LNCaP clone FGC (cell line): ENCODE measurements around the gene INPP5F.

ENCODE experiments used
- DNase-seq: peaks from one replicate; pipeline ENCODE4 v3.0.0-alpha.2; 2011; ENCODE audit warnings: low read depth
- H3K4me3 ChIP-seq: 2 replicates; pipeline ENCODE4 v1.5.1; 2011; ENCODE audit warnings: mild to moderate bottlenecking, low read depth, low read length, control low read depth
- TF ChIP-seq, protein P1 (sequence below): IDR thresholded peaks from 2 replicates; pipeline ENCODE4 v1.5.1; 2012; ENCODE audit warnings: mild to moderate bottlenecking; ENCODE audit not compliant: control insufficient read depth, insufficient read depth; ENCODE audit errors: extremely low read depth

Gene INPP5F

DNA sequence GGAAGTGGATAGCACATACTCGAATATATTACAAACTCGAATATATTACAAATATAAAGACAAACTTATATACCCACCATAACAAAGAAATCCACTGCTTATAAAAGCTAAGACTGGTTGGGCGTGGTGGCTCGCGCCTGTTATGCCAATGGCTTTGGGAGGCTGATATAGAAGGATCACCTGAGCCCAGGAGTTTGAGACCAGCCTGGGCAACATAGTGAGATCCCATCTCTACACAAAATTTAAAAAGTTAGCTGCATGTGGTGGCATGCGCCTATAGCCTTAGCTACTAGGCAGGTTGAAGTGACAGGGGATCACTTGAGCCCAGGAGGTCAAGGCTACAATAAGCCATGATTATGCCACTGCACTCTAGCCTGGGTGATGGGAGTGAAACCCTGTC, 126.4 kb downstream of the INPP5F start:
- no peak overlapping the region for H3K4me3 ChIP-seq
- TF ChIP-seq, protein P1, sequence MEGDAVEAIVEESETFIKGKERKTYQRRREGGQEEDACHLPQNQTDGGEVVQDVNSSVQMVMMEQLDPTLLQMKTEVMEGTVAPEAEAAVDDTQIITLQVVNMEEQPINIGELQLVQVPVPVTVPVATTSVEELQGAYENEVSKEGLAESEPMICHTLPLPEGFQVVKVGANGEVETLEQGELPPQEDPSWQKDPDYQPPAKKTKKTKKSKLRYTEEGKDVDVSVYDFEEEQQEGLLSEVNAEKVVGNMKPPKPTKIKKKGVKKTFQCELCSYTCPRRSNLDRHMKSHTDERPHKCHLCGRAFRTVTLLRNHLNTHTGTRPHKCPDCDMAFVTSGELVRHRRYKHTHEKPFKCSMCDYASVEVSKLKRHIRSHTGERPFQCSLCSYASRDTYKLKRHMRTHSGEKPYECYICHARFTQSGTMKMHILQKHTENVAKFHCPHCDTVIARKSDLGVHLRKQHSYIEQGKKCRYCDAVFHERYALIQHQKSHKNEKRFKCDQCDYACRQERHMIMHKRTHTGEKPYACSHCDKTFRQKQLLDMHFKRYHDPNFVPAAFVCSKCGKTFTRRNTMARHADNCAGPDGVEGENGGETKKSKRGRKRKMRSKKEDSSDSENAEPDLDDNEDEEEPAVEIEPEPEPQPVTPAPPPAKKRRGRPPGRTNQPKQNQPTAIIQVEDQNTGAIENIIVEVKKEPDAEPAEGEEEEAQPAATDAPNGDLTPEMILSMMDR = no peak
- DNase-seq = no peak

DNA sequence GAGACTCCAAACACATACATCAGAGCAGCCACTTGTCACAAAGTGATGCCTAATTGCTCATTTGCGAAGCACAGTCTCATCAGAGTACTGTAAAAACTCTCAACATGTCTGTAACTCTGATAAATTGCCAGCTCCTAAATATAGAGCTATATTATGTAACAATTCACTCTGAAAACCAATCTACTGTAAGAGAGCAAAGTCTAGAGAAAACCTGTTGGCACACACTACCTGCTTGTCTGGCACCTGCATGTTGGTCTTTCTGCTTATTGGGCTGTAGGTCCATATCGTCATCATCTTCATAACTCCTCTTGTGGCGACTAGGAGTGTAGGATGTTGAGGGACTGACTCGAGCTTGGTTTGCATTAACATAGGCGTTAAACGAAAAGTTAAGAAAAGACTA, 127.0 kb downstream of the INPP5F start:
- no peak overlapping the region for H3K4me3 ChIP-seq
- no peak for DNase-seq
- TF ChIP-seq, protein P1 = no peak

DNA sequence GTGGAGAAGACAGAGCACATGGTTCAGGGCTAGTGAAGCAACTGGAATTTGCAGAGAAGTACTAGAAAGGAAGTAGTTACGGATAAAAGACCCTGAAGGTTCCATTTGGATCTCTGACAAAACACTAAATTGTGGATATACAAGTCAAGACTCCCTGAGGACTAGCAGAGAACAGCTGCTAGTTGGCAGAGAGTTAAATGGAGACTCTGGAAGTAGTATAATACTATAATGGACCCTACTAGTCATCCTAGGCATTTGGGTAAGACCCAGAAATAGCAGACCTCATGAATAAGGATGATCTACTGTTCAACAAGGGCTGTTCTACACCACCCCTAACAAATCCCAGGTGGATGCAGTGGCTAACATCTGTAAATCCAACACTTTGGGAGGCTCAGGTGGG, 127.7 kb downstream of the INPP5F start:
- no peak overlapping the region for H3K4me3 ChIP-seq
- DNase-seq = no peak
- TF ChIP-seq, protein P1 = no peak

GRCh38 chr10:119858063-119858462, 132.2 kb downstream of the INPP5F start:
- TF ChIP-seq, protein P1 = no peak
- no peak overlapping the region for H3K4me3 ChIP-seq
- no peak for DNase-seq

GRCh38 chr10:119859420-119860258, 133.8 kb downstream of the INPP5F start:
- H3K4me3 ChIP-seq = no peak overlapping the region
- DNase-seq = peak; percentile 44
- TF ChIP-seq, protein P1 = peak; percentile 54

DNA sequence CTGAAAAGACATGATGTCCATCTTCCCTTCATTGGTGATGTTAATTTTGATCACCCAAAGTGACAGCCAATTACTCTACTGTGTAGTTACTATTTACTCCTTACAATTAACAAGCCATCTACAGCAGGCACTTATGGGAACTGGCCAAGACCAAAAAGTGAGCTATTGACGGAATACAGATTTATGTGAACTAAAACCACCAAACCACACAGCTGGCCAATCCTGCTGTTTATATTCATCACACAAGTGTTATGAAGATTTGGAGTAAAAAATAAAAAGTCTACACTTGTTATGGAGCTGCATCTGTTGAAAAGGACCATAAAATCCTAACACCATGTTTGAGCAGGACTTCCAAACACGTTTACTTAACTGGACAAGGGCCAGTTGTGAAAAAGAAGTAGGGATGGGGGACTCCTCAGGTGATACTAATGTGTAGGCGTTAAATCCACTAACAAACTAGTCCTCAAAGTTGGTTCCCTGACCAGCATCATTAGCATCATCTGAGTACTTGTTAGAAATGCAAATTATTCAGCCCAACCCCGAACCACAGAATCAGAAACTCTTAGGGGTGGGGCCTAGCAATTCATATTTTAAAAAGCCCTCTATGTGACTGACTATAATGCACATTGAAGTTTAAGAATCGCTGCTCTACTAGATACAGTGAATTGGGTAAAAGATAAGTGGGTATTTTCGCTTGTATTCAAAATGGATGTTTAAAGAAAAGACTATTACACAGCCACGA, 135.2 kb downstream of the INPP5F start:
- DNase-seq = no peak
- TF ChIP-seq, protein P1 = no peak
- H3K4me3 ChIP-seq = no peak overlapping the region

DNA sequence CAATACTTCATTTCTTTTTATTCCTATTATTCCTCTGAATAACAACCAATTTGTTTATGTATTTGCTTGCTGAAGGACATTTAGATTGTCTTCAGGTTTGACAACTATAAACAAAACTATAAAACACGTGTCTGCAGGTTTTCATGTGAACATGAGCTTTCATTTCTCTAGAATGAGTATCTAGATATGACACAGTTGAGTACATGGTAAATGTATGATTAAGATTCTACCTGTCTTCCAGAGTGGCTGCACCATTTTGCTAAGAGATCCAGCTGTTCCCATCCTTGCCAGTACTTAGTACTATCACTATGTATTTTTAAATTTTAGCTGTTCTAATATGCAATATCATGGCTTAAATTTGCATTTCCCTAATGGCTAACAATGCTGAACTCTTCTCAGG, 136.7 kb downstream of the INPP5F start:
- DNase-seq = no peak
- H3K4me3 ChIP-seq = no peak overlapping the region
- TF ChIP-seq, protein P1 = no peak
